Central memory CD8-positive, alpha-beta T cell (primary cell): ENCODE measurements around the gene GLT6D1.
"Not testable (repeated sequence)": the region's sequence is repeated elsewhere in the genome, so short reads cannot be mapped to it uniquely, and the experiment has no call there.

Experiments used
- ATAC-seq: fragments of 150-1000 bp; cut with Tn5 transposase; replicated peaks from 2 replicates; pipeline ENCODE4 v1.10.0; 2022; ENCODE audit warnings: mild to moderate bottlenecking, moderate FRiP score, moderate number of reproducible peaks; ENCODE audit not compliant: poor library complexity, severe bottlenecking; ENCODE audit errors: extremely low read depth
- DNase-seq, 2 donors: peaks; one replicate each; pipeline ENCODE4 v3.0.0; 2021; ENCODE audit warnings: low spot score in 2 of 2
- H3K27ac Mint-ChIP-seq: one replicate; pipeline ENCODE4 v1.8.0; 2022; ENCODE audit warnings: low read depth, mild to moderate bottlenecking, moderate library complexity, mixed read lengths
- H3K27me3 Mint-ChIP-seq: one replicate; pipeline ENCODE4 v1.8.0; 2022; ENCODE audit warnings: mixed read lengths
- H3K36me3 Mint-ChIP-seq: one replicate; pipeline ENCODE4 v1.8.0; 2022; ENCODE audit warnings: mild to moderate bottlenecking, moderate library complexity, mixed read lengths; ENCODE audit not compliant: insufficient read depth
- H3K4me1 Mint-ChIP-seq: one replicate; pipeline ENCODE4 v1.8.0; 2022; ENCODE audit warnings: mixed read lengths
- H3K4me3 Mint-ChIP-seq: one replicate; pipeline ENCODE4 v1.8.0; 2022; ENCODE audit warnings: mild to moderate bottlenecking, moderate library complexity, mixed read lengths
- H3K9me3 Mint-ChIP-seq: one replicate; pipeline ENCODE4 v1.8.0; 2022; ENCODE audit warnings: mixed read lengths

GLT6D1 gene

DNA sequence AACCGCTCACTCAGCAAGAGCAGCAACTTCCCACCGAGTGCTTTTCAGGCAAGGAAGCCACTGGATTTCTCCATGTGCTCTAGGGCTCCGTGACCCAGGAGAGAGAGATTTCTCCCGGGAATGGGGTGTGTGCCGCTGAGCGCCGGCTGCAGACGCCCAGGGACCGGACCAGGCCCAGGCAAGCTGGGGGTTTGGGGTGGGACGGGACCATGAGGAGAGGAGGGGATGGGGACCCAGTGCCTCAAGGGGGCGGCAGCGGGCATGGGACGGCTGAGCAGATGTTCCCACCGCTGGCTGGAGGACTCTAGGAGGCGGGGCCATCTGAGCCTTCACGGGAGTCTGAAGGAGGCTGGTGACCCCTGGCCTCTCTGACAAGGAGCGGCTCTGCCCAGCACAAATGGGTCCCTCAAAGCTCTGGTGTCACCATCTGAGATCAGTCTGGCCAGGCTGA lies 32.3 kb upstream of the GLT6D1 start:
- Mint-ChIP-seq H3K9me3 (no peaks in the 10 kb centered on the region), H3K4me1 (no peaks in the 10 kb centered on the region), H3K27ac (no peak overlapping the region), H3K36me3 (no peaks in the 10 kb centered on the region), H3K27me3 (peaks cover 10% of the 10 kb centered on the region), H3K4me3 (no peak overlapping the region)
- no peak for ATAC-seq
- DNase-seq, result no peak

- no peaks in the 10 kb centered on the region for H3K4me1 Mint-ChIP-seq
- no peak overlapping the region for H3K27ac Mint-ChIP-seq
- ATAC-seq (no peak), DNase-seq (no peak)
- no peaks in the 10 kb centered on the region for H3K9me3 Mint-ChIP-seq
- peaks cover 17% of the 10 kb centered on the region for H3K27me3 Mint-ChIP-seq
- no peaks in the 10 kb centered on the region for H3K36me3 Mint-ChIP-seq
- no peak overlapping the region for H3K4me3 Mint-ChIP-seq
These were observed 31.6 kb upstream of the GLT6D1 start for GRCh38 chr9:135670721-135671590.

- Mint-ChIP-seq H3K9me3 (no peaks in the 10 kb centered on the region), H3K27me3 (peaks cover 19% of the 10 kb centered on the region), H3K4me3 (no peak overlapping the region), H3K36me3 (peaks cover 2% of the 10 kb centered on the region), H3K27ac (no peak overlapping the region), H3K4me1 (no peaks in the 10 kb centered on the region)
- ATAC-seq (no peak), DNase-seq (no peak)
These were observed 30.4 kb upstream of the GLT6D1 start for GRCh38 chr9:135669616-135670285.

DNA sequence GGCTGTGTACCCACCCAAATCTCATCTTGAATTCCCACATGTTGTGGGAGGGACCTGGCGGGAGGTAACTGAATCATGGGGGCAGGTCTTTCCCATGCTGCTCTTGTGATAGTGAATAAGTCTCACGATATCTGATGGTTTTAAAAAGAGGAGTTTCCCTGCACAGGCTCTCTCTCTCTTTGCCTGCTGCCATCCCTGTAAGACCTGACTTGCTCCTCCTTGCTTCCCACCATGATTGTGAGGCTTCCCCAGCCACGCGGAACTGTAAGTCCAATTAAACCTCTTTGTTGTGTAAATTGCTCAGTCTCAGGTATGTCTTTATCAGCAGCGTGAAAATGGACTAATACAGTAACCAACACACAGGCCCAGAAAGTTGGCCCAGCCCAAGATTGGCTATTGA lies 29.7 kb upstream of the GLT6D1 start:
- not testable (repeated sequence) for H3K9me3 Mint-ChIP-seq, H3K4me3 Mint-ChIP-seq, H3K36me3 Mint-ChIP-seq, H3K27ac Mint-ChIP-seq, H3K4me1 Mint-ChIP-seq, DNase-seq, ATAC-seq
- peaks cover 19% of the 10 kb centered on the region for H3K27me3 Mint-ChIP-seq

GRCh38 chr9:135667463-135668001 lies 28.2 kb upstream of the GLT6D1 start:
- ATAC-seq, result no peak
- Mint-ChIP-seq H3K9me3 (no peaks in the 10 kb centered on the region), H3K4me1 (no peaks in the 10 kb centered on the region)

GRCh38 chr9:135666534-135667462 lies 27.5 kb upstream of the GLT6D1 start:
- DNase-seq (no peak), ATAC-seq (no peak)
- H3K27ac Mint-ChIP-seq, result no peak overlapping the region
- peaks cover 11% of the 10 kb centered on the region for H3K27me3 Mint-ChIP-seq
- no peak overlapping the region for H3K4me3 Mint-ChIP-seq
- peaks cover 2% of the 10 kb centered on the region for H3K36me3 Mint-ChIP-seq
- no peaks in the 10 kb centered on the region for H3K9me3 Mint-ChIP-seq
- no peaks in the 10 kb centered on the region for H3K4me1 Mint-ChIP-seq

More at GRCh38 chr9:135667463-135668001, 28.2 kb upstream of the GLT6D1 start:
- Mint-ChIP-seq H3K27ac (no peak overlapping the region), H3K27me3 (peaks cover 19% of the 10 kb centered on the region), H3K4me3 (no peak overlapping the region), H3K36me3 (peaks cover 2% of the 10 kb centered on the region)
- no peak for DNase-seq

- Mint-ChIP-seq H3K4me1 (no peaks in the 10 kb centered on the region), H3K27ac (no peak overlapping the region), H3K36me3 (peaks cover 2% of the 10 kb centered on the region), H3K9me3 (no peaks in the 10 kb centered on the region), H3K27me3 (peaks cover 10% of the 10 kb centered on the region), H3K4me3 (no peak overlapping the region)
- ATAC-seq, result no peak
- no peak for DNase-seq
These were observed 26.5 kb upstream of the GLT6D1 start for GRCh38 chr9:135665795-135666189.

DNA sequence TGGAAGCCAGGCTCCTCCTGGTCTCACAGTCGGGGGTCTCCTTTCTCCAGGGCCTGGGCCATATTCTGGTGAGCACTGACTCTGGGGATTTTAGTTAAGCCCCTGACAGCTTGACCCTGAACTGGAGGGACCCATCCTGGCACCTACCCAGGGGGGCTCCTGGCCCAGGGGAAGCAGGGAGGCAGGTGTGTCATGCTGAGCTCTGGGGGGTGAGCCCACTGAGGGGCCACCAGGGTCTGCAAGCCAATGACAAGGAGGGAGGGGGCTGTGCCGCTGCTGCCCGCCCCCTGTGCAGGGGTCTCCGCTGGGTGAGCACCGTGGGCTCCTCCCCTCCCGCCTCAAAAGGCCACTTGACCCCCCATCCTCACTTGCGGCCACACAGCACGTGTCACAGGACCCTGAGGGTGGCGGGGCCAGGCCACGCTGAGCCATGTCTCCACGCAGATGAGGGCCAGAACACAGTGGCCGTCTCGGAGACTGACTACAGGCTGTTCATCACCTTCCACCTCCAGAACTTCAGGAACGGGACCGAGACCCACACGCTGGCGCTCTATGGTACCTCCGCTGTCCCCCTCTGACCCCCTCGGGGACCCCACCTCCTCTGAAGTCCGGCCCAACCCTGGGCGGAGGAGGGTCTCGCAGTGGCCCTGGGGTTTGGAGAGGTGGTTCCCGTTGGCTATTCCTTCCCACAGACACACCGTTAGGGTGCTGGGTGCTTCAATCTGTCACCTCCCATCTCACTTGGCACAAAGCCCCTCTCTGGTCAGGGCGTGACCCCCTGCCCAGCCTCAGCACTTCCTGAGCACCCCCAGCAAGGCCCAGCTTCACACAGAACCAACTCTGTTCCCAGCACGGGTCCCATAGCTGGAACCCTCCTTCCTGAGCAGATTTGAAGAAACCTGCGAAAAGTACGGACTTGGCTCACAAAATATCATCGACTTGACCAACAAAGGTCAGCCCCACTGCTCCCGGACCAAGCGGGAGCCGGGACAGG lies 25.8 kb upstream of the GLT6D1 start:
- ATAC-seq (no peak), DNase-seq (no peak)
- peaks cover 10% of the 10 kb centered on the region for H3K27me3 Mint-ChIP-seq
- H3K4me3 Mint-ChIP-seq, result no peak overlapping the region
- no peaks in the 10 kb centered on the region for H3K4me1 Mint-ChIP-seq
- peaks cover 2% of the 10 kb centered on the region for H3K36me3 Mint-ChIP-seq
- no peak overlapping the region for H3K27ac Mint-ChIP-seq
- H3K9me3 Mint-ChIP-seq, result no peaks in the 10 kb centered on the region

- Mint-ChIP-seq H3K36me3 (peaks cover 2% of the 10 kb centered on the region), H3K4me1 (no peaks in the 10 kb centered on the region), H3K9me3 (no peaks in the 10 kb centered on the region), H3K27ac (no peak overlapping the region), H3K27me3 (peaks cover 10% of the 10 kb centered on the region), H3K4me3 (no peak overlapping the region)
- ATAC-seq, result no peak
- DNase-seq, result no peak
These were observed 24.9 kb upstream of the GLT6D1 start for GRCh38 chr9:135664266-135664665.

- Mint-ChIP-seq H3K9me3 (no peaks in the 10 kb centered on the region), H3K27me3 (peaks cover 10% of the 10 kb centered on the region), H3K27ac (no peak overlapping the region), H3K4me1 (no peaks in the 10 kb centered on the region), H3K4me3 (no peak overlapping the region), H3K36me3 (peaks cover 2% of the 10 kb centered on the region)
- DNase-seq, result no peak
- no peak for ATAC-seq
These were observed 24.5 kb upstream of the GLT6D1 start for GRCh38 chr9:135663857-135664256.

GRCh38 chr9:135663451-135663770 lies 24.1 kb upstream of the GLT6D1 start:
- Mint-ChIP-seq H3K9me3 (no peaks in the 10 kb centered on the region), H3K4me1 (no peaks in the 10 kb centered on the region), H3K4me3 (no peak overlapping the region), H3K27me3 (peaks cover 10% of the 10 kb centered on the region), H3K36me3 (peaks cover 2% of the 10 kb centered on the region), H3K27ac (no peak overlapping the region)
- ATAC-seq (no peak), DNase-seq (no peak)
